PC-9 (cell line): Measurements from ENCODE around the gene NOL6.
"Not testable (repeated sequence)": the region's sequence is repeated elsewhere in the genome, so short reads cannot be mapped to it uniquely, and the experiment has no call there.

Experiments used
- EZH2 ChIP-seq: fragments of 200-600 bp; sonication (generic); IDR thresholded peaks from 2 replicates; pipeline ENCODE4 v1.8.0; 2017; ENCODE audit warnings: antibody characterized with exemption, low read depth
- TF ChIP-seq, protein P1 (sequence below): fragments of 200-600 bp; sonication (generic); conservative IDR thresholded peaks from 2 replicates; pipeline ENCODE4 v1.6.1; 2017; ENCODE audit warnings: mixed run types, antibody characterized with exemption, mild to moderate bottlenecking, moderate library complexity

DNA sequence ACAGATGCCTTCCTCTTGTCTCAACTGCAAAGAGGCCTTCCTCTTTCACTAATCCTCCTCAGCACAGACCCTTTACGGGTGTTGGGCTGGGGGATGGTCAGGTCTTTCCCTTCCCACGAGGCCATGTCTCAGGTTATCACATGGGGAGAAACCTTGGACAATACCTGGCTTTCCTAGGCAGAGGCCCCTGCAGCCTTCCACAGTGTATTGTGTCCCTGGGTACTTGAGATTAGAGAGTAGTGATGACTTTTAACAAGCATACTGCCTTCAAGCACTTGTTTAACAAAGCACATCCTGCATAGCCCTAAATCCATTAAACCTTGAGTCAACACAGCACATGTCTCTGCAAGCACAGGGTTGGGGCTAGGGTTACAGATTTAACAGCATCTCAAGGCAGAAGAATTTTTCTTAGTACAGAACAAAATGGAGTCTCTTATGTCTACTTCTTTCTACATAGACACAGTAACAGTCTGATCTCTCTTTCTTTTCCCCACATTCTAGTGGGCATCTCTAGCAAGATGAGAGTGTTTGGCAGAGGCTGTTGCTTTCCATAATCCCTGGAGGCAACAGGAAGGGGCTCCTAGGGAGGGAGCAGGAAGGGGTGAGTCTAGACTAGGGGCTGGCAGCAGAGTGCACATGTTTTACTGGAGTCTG is 41.7 kb upstream of the NOL6 start:
- TF ChIP-seq EZH2, result not testable (repeated sequence)
- TF ChIP-seq, protein P1, sequence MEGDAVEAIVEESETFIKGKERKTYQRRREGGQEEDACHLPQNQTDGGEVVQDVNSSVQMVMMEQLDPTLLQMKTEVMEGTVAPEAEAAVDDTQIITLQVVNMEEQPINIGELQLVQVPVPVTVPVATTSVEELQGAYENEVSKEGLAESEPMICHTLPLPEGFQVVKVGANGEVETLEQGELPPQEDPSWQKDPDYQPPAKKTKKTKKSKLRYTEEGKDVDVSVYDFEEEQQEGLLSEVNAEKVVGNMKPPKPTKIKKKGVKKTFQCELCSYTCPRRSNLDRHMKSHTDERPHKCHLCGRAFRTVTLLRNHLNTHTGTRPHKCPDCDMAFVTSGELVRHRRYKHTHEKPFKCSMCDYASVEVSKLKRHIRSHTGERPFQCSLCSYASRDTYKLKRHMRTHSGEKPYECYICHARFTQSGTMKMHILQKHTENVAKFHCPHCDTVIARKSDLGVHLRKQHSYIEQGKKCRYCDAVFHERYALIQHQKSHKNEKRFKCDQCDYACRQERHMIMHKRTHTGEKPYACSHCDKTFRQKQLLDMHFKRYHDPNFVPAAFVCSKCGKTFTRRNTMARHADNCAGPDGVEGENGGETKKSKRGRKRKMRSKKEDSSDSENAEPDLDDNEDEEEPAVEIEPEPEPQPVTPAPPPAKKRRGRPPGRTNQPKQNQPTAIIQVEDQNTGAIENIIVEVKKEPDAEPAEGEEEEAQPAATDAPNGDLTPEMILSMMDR, result not testable (repeated sequence)
